Lower leg skin (tissue), 3 donors: ENCODE measurements around the gene DSC1.

Experiments
- POLR2A ChIP-seq, 2 donors: fragments of 450-650 bp; IDR thresholded peaks; one replicate each; pipeline ENCODE4 v1.6.1; 2016 to 2017; ENCODE audit warnings: antibody characterized with exemption in 2 of 2, mild to moderate bottlenecking in 1 of 2, moderate library complexity in 1 of 2
- TF ChIP-seq, protein P1 (sequence below), 3 donors: fragments of 450-650 bp; IDR thresholded peaks; one replicate each; pipeline ENCODE4 v1.5.1; 2016; ENCODE audit warnings: antibody characterized with exemption in 3 of 3, mild to moderate bottlenecking in 3 of 3, moderate library complexity in 2 of 3

- TF ChIP-seq, protein P1, sequence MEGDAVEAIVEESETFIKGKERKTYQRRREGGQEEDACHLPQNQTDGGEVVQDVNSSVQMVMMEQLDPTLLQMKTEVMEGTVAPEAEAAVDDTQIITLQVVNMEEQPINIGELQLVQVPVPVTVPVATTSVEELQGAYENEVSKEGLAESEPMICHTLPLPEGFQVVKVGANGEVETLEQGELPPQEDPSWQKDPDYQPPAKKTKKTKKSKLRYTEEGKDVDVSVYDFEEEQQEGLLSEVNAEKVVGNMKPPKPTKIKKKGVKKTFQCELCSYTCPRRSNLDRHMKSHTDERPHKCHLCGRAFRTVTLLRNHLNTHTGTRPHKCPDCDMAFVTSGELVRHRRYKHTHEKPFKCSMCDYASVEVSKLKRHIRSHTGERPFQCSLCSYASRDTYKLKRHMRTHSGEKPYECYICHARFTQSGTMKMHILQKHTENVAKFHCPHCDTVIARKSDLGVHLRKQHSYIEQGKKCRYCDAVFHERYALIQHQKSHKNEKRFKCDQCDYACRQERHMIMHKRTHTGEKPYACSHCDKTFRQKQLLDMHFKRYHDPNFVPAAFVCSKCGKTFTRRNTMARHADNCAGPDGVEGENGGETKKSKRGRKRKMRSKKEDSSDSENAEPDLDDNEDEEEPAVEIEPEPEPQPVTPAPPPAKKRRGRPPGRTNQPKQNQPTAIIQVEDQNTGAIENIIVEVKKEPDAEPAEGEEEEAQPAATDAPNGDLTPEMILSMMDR (IDR thresholded peaks at IDR 0.05): no peak
- TF ChIP-seq POLR2A (IDR thresholded peaks at IDR 0.05): no peak
These were observed 65.0 kb downstream of the DSC1 start for GRCh38 chr18:31097666-31098065.
